ENCODE data around the gene TIGD7. TPM values are rescaled to one million over a fixed set of nuclear protein-coding genes. Genes with fewer than 3 reads are reported as not detected.

The TIGD7 gene
- total RNA-seq, 2 donors from 2014 or later: 5.0 to 5.4 TPM

- Histone ChIP-seq H3K27ac (no peak overlapping the region), H3K9me3 (peaks cover 0 to 34% of the 10 kb centered on the region in 2 donors), H3K4me1 (peaks cover 0 to 16% of the 10 kb centered on the region in 2 donors), H3K36me3 (peaks cover 22% of the 10 kb centered on the region), H3K4me3 (no peak overlapping the region), H3K27me3 (no peaks in the 10 kb centered on the region)
- no peak for DNase-seq (ENCODE audit: low spot score)
- peak in 1 of 2 donors; percentile 46 for TF ChIP-seq CTCF (IDR thresholded peaks at IDR 0.05)
These were observed 38.2 kb downstream of the TIGD7 start for GRCh38 chr16:3266873-3267537.

DNA sequence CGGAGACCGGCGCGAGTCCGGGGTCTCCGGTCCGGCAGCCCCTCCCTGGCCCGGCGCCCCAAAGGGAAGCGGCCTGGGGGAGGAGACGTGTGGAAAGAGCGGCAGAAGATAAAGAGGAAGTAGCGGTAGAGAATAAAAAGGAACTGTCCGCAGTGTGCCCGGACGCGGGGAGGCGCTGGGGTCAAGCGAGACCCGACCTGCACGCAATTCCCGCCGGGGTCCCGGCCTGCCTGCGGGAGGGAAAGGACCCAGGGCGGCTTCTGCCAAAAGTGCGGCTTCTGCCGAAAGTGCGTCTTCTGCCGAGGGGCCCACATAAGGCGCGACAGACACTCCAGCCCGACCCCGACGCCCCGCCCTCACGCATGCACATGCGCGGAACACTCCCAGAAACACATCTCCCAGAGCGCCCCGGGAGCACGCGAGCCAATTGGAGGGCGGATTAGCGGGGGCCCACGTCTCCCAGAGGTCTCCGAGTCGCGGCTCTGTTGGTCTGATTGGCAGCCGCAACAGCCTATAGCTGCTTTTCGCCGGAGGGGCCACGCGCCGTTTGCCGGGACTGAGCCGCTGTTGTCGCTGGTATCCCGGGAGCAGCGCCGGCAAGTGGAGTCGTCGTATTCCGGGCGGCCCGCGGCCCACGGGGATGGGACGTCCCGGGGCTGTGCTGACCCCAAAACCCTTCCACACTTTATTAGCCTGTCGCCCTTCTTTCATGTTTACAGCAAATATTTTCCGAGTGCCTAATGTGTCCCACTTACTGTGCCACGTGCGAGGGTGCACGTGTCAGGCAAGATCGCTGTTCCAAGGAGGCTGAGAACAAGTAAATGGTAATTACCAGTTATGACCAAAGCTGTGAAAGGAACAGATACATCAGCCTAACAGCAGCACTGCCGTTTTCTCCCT is 40.8 kb downstream of the TIGD7 start:
- peaks cover 0 to 33% of the 10 kb centered on the region in 2 donors for H3K9me3 ChIP-seq
- H3K27me3 ChIP-seq: no peaks in the 10 kb centered on the region
- peak in 1 of 2 donors; percentile 47 for TF ChIP-seq CTCF (IDR thresholded peaks at IDR 0.05)
- H3K4me3 ChIP-seq: peak overlapping the region; percentile 57 to 90
- peaks cover 22% of the 10 kb centered on the region for H3K36me3 ChIP-seq
- peaks cover 0 to 16% of the 10 kb centered on the region in 2 donors for H3K4me1 ChIP-seq
- H3K27ac ChIP-seq: peak overlapping the region; percentile 94 to 99
- peak; percentile 94 for DNase-seq (ENCODE audit: low spot score)

GRCh38 chr16:3262517-3262916 is 42.7 kb downstream of the TIGD7 start:
- H3K27ac ChIP-seq: no peak overlapping the region

GRCh38 chr16:3259836-3260235 is 45.4 kb downstream of the TIGD7 start:
- DNase-seq (ENCODE audit: low spot score): no peak
- peaks cover 0 to under 1% of the 10 kb centered on the region in 2 donors for H3K9me3 ChIP-seq
- H3K36me3 ChIP-seq: no peaks in the 10 kb centered on the region
- no peaks in the 10 kb centered on the region for H3K27me3 ChIP-seq
- H3K27ac ChIP-seq: no peak overlapping the region
- H3K4me1 ChIP-seq: peaks cover 0 to 3% of the 10 kb centered on the region in 2 donors
- TF ChIP-seq CTCF (IDR thresholded peaks at IDR 0.05): no peak
- H3K4me3 ChIP-seq: no peak overlapping the region

More at GRCh38 chr16:3262517-3262916, 42.7 kb downstream of the TIGD7 start:
- Histone ChIP-seq H3K27me3 (no peaks in the 10 kb centered on the region), H3K36me3 (peaks cover 13% of the 10 kb centered on the region), H3K4me3 (no peak overlapping the region), H3K4me1 (peaks cover 0 to 16% of the 10 kb centered on the region in 2 donors), H3K9me3 (peaks cover 0 to 21% of the 10 kb centered on the region in 2 donors)
- TF ChIP-seq CTCF (IDR thresholded peaks at IDR 0.05): no peak
- DNase-seq (ENCODE audit: low spot score): no peak

DNA sequence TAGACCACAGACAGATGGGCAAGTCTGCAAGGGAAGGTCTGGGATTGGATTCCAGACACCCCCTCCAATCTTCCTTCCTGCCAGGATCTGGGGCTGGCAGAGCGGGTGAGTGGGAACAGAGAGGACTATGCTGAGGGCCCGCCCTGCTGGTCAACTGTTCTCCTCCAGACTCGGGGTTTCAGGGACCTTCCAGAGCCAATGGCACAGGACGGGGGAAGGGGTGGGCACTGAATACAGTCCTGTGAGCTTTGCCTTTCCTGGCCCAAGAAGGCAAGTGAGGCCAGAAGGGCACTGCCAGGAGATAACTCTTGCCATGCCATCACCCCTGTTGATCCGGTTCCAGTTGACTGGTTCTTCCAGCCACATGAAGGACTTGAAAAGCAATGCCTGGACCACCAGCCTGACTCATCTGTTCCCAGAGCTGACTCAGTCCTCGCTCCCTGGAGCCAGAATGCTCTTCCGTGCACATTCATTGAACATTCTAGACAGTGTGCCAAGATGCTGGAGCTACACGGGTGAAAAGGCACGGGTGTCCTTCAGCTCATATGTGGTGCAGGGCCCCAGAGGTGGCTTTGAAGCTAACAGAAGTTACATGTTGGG is 48.3 kb downstream of the TIGD7 start:
- H3K27me3 ChIP-seq: no peaks in the 10 kb centered on the region
- no peak overlapping the region for H3K27ac ChIP-seq
- no peaks in the 10 kb centered on the region for H3K4me1 ChIP-seq
- H3K9me3 ChIP-seq: no peaks in the 10 kb centered on the region
- no peak for TF ChIP-seq CTCF (IDR thresholded peaks at IDR 0.05)
- no peaks in the 10 kb centered on the region for H3K36me3 ChIP-seq
- no peak for DNase-seq (ENCODE audit: low spot score)
- no peak overlapping the region for H3K4me3 ChIP-seq

Measured in right atrium auricular region (tissue), 2 donors.